ENCODE results near the gene IFT81.

IFT81 gene

DNA sequence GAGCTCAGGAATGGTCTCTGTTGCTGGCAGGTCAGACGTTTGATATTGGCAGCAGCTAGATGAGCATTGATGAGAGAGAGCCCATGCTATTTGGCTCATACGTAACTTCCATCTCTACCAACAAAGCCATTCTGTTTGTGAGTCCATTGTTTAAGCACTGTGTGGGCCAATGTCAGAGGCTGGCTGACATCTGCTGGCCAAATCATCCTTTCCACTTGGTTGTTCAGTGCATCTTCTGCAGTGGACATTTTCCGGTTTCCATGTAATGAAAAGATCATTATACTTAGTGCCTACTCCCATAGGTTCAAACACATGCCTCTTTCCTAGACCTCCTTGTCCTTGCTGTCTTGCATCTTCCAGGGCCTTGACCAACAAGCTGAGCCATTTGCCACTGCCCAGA is 59.2 kb downstream of the IFT81 start:
- H3K4me1 ChIP-seq (ENCODE audit: low read length), result peaks cover 4% of the 10 kb centered on the region; the same call in 1 of the 2 replicates
- no peaks in the 10 kb centered on the region for H4K20me1 ChIP-seq (ENCODE audit: insufficient read depth, low read length)
- no peak overlapping the region for H2AFZ ChIP-seq (ENCODE audit: low read depth, low read length)
- no peak overlapping the region for H3K4me3 ChIP-seq (ENCODE audit: low read length)
- no peak overlapping the region for H3K4me2 ChIP-seq (ENCODE audit: low read length)
- H3K27me3 ChIP-seq (ENCODE audit: low read depth, low read length), result no peaks in the 10 kb centered on the region
- TF ChIP-seq EZH2phosphoT487 (IDR thresholded peaks at IDR 0.05; ENCODE audit: low read depth), result no peak
- TF ChIP-seq, protein P1, sequence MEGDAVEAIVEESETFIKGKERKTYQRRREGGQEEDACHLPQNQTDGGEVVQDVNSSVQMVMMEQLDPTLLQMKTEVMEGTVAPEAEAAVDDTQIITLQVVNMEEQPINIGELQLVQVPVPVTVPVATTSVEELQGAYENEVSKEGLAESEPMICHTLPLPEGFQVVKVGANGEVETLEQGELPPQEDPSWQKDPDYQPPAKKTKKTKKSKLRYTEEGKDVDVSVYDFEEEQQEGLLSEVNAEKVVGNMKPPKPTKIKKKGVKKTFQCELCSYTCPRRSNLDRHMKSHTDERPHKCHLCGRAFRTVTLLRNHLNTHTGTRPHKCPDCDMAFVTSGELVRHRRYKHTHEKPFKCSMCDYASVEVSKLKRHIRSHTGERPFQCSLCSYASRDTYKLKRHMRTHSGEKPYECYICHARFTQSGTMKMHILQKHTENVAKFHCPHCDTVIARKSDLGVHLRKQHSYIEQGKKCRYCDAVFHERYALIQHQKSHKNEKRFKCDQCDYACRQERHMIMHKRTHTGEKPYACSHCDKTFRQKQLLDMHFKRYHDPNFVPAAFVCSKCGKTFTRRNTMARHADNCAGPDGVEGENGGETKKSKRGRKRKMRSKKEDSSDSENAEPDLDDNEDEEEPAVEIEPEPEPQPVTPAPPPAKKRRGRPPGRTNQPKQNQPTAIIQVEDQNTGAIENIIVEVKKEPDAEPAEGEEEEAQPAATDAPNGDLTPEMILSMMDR (IDR thresholded peaks at IDR 0.05; ENCODE audit: low read depth, low read length), result no peak
- no peak overlapping the region for H3K27ac ChIP-seq (ENCODE audit: low read length)
- no peak overlapping the region for H3K9ac ChIP-seq (ENCODE audit: low read length)
- H3K36me3 ChIP-seq (replicated peaks; ENCODE audit: low read depth, low read length), result no peaks in the 10 kb centered on the region
- H3K9me3 ChIP-seq (ENCODE audit: insufficient read depth, low read length), result no peaks in the 10 kb centered on the region
- no peaks in the 10 kb centered on the region for H3K79me2 ChIP-seq (ENCODE audit: low read length)

DNA sequence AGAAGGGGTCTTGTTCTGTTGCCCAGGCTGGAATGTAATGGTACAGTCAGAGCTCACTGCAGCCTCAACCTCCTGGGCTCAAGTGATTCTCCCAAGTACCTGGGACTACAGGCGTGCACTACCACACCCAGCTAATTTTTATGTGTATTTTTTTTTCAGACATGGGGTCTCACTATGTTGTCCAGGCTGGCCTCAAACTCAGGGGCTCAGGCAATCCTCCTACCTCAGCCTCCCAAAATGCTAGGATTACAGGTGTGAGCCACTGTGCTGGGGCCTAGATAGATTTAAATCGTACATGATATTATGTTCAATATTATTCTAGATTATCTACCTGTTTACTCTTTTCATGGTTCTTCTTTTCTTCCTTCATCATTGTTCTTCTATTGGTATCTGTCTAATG is 61.5 kb downstream of the IFT81 start:
- Histone ChIP-seq H2AFZ (ENCODE audit: low read depth, low read length) (no peak overlapping the region), H4K20me1 (ENCODE audit: insufficient read depth, low read length) (no peaks in the 10 kb centered on the region), H3K4me3 (ENCODE audit: low read length) (no peak overlapping the region), H3K4me1 (ENCODE audit: low read length) (no peaks in the 10 kb centered on the region), H3K9ac (ENCODE audit: low read length) (no peak overlapping the region), H3K27me3 (ENCODE audit: low read depth, low read length) (no peaks in the 10 kb centered on the region), H3K27ac (ENCODE audit: low read length) (no peak overlapping the region), H3K36me3 (replicated peaks; ENCODE audit: low read depth, low read length) (no peaks in the 10 kb centered on the region), H3K4me2 (ENCODE audit: low read length) (no peak overlapping the region), H3K9me3 (ENCODE audit: insufficient read depth, low read length) (no peaks in the 10 kb centered on the region), H3K79me2 (ENCODE audit: low read length) (no peaks in the 10 kb centered on the region)
- TF ChIP-seq, protein P1 (IDR thresholded peaks at IDR 0.05; ENCODE audit: low read depth, low read length), result no peak
- TF ChIP-seq EZH2phosphoT487 (IDR thresholded peaks at IDR 0.05; ENCODE audit: low read depth), result no peak

DNA sequence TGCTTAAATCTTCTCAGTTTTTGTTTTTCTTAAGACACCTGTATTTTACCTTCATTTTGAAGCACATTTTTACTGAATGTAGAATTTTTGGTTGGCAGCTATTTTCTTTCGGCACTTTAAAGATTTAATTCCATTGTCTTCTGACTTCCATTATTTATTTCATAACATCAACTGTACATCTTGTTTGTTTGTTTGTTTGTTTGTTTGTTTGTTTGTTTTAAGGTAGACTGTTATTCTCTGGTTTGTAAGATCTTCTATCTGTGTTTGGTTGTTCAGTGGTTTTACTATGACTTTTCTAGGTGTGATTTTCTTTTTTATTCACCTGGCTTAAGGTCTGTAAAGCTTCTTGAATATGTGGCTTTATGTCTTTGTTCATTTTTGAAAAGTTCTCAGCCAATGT is 61.9 kb downstream of the IFT81 start:
- H3K4me1 ChIP-seq (ENCODE audit: low read length), result no peaks in the 10 kb centered on the region
- H4K20me1 ChIP-seq (ENCODE audit: insufficient read depth, low read length), result no peaks in the 10 kb centered on the region
- TF ChIP-seq, protein P1 (IDR thresholded peaks at IDR 0.05; ENCODE audit: low read depth, low read length), result no peak
- TF ChIP-seq EZH2phosphoT487 (IDR thresholded peaks at IDR 0.05; ENCODE audit: low read depth), result no peak
- no peaks in the 10 kb centered on the region for H3K79me2 ChIP-seq (ENCODE audit: low read length)
- no peak overlapping the region for H3K4me3 ChIP-seq (ENCODE audit: low read length)
- H2AFZ ChIP-seq (ENCODE audit: low read depth, low read length), result no peak overlapping the region
- no peaks in the 10 kb centered on the region for H3K36me3 ChIP-seq (replicated peaks; ENCODE audit: low read depth, low read length)
- H3K9me3 ChIP-seq (ENCODE audit: insufficient read depth, low read length), result no peaks in the 10 kb centered on the region
- no peak overlapping the region for H3K27ac ChIP-seq (ENCODE audit: low read length)
- H3K27me3 ChIP-seq (ENCODE audit: low read depth, low read length), result no peaks in the 10 kb centered on the region
- no peak overlapping the region for H3K9ac ChIP-seq (ENCODE audit: low read length)
- H3K4me2 ChIP-seq (ENCODE audit: low read length), result no peak overlapping the region

DNA sequence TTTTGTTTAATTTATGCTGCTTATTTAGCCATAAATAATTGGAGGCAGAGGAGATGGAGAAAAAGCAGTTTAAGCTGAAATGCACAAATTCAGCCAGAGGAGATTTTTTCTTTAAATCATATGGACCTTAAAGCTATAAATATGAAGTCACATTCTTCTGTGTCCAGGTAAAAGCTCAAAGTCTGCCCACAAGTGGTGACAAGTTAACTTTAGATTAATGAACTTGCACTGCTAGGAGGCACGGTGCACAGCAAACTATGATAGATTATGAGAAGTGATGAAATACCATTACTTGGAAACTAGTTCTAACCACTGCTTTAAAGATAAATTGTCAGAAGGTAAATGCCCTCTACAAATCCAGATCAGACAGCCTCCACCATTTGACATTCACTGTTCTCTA is 69.0 kb downstream of the IFT81 start:
- H3K27me3 ChIP-seq (ENCODE audit: low read depth, low read length), result no peaks in the 10 kb centered on the region
- H3K4me1 ChIP-seq (ENCODE audit: low read length), result no peaks in the 10 kb centered on the region
- H3K79me2 ChIP-seq (ENCODE audit: low read length), result no peaks in the 10 kb centered on the region
- no peak overlapping the region for H3K4me2 ChIP-seq (ENCODE audit: low read length)
- no peak overlapping the region for H3K4me3 ChIP-seq (ENCODE audit: low read length)
- H3K9me3 ChIP-seq (ENCODE audit: insufficient read depth, low read length), result no peaks in the 10 kb centered on the region
- H3K36me3 ChIP-seq (replicated peaks; ENCODE audit: low read depth, low read length), result no peaks in the 10 kb centered on the region
- H3K27ac ChIP-seq (ENCODE audit: low read length), result no peak overlapping the region
- H3K9ac ChIP-seq (ENCODE audit: low read length), result no peak overlapping the region
- no peaks in the 10 kb centered on the region for H4K20me1 ChIP-seq (ENCODE audit: insufficient read depth, low read length)
- TF ChIP-seq EZH2phosphoT487 (IDR thresholded peaks at IDR 0.05; ENCODE audit: low read depth), result no peak
- TF ChIP-seq, protein P1 (IDR thresholded peaks at IDR 0.05; ENCODE audit: low read depth, low read length), result no peak
- no peak overlapping the region for H2AFZ ChIP-seq (ENCODE audit: low read depth, low read length)
